Measurements from ENCODE around the gene SCUBE3. TPM values are rescaled to one million over a fixed set of nuclear protein-coding genes. Genes with fewer than 3 reads are reported as not detected.

Gene SCUBE3
- total RNA-seq, 2 donors from 2014 or later, result 0.20 to 0.74 TPM

GRCh38 chr6:35177157-35177556 is 36.6 kb upstream of the SCUBE3 start:
- H3K9me3 ChIP-seq, result no peaks in the 10 kb centered on the region
- no peak for DNase-seq
- intact Hi-C loops (cut with DNase I), result no loop called here
- H3K36me3 ChIP-seq, result no peaks in the 10 kb centered on the region
- H3K4me1 ChIP-seq, result peaks cover 6% of the 10 kb centered on the region
- no peak for TF ChIP-seq CTCF (IDR thresholded peaks at IDR 0.05)
- no peaks in the 10 kb centered on the region for H3K27me3 ChIP-seq
- H3K4me3 ChIP-seq, result no peak overlapping the region
- no peak overlapping the region for H3K27ac ChIP-seq
- no peak overlapping the region for H3K9ac ChIP-seq (ENCODE audit: low read depth in 2 of 2, low read length in 2 of 2)

GRCh38 chr6:35177596-35177995 is 36.2 kb upstream of the SCUBE3 start:
- no peak overlapping the region for H3K9ac ChIP-seq (ENCODE audit: low read depth in 2 of 2, low read length in 2 of 2)
- no peaks in the 10 kb centered on the region for H3K36me3 ChIP-seq
- H3K4me3 ChIP-seq, result no peak overlapping the region
- intact Hi-C loops (cut with DNase I), result no loop called here
- no peak overlapping the region for H3K27ac ChIP-seq
- no peak for DNase-seq
- H3K4me1 ChIP-seq, result peaks cover 7% of the 10 kb centered on the region
- no peak for TF ChIP-seq CTCF (IDR thresholded peaks at IDR 0.05)
- no peaks in the 10 kb centered on the region for H3K27me3 ChIP-seq
- H3K9me3 ChIP-seq, result no peaks in the 10 kb centered on the region

- H3K9ac ChIP-seq (ENCODE audit: low read depth in 2 of 2, low read length in 2 of 2), result no peak overlapping the region
- no peak for TF ChIP-seq CTCF (IDR thresholded peaks at IDR 0.05)
- no peak overlapping the region for H3K4me3 ChIP-seq
- no peak for DNase-seq
- H3K27ac ChIP-seq, result no peak overlapping the region
- no peaks in the 10 kb centered on the region for H3K36me3 ChIP-seq
- H3K27me3 ChIP-seq, result no peaks in the 10 kb centered on the region
- intact Hi-C loops (cut with DNase I), result no loop called here
- peaks cover 7% of the 10 kb centered on the region for H3K4me1 ChIP-seq
- no peaks in the 10 kb centered on the region for H3K9me3 ChIP-seq
Measured at GRCh38 chr6:35178012-35178411, 35.7 kb upstream of the SCUBE3 start.

- H3K4me1 ChIP-seq, result peaks cover 7% of the 10 kb centered on the region
- H3K27me3 ChIP-seq, result no peaks in the 10 kb centered on the region
- H3K4me3 ChIP-seq, result no peak overlapping the region
- no peak for TF ChIP-seq CTCF (IDR thresholded peaks at IDR 0.05)
- intact Hi-C loops (cut with DNase I), result no loop called here
- H3K9ac ChIP-seq (ENCODE audit: low read depth in 2 of 2, low read length in 2 of 2), result no peak overlapping the region
- H3K9me3 ChIP-seq, result no peaks in the 10 kb centered on the region
- no peak overlapping the region for H3K27ac ChIP-seq
- no peak for DNase-seq
- no peaks in the 10 kb centered on the region for H3K36me3 ChIP-seq
Measured at GRCh38 chr6:35178932-35179832, 34.6 kb upstream of the SCUBE3 start.

- Histone ChIP-seq H3K9me3 (no peaks in the 10 kb centered on the region), H3K9ac (ENCODE audit: low read depth in 2 of 2, low read length in 2 of 2) (no peak overlapping the region), H3K27ac (no peak overlapping the region), H3K36me3 (no peaks in the 10 kb centered on the region), H3K27me3 (no peaks in the 10 kb centered on the region), H3K4me3 (no peak overlapping the region), H3K4me1 (peaks cover 7% of the 10 kb centered on the region)
- no peak for DNase-seq
- no peak for TF ChIP-seq CTCF (IDR thresholded peaks at IDR 0.05)
- intact Hi-C loops (cut with DNase I), result no loop called here
Measured at GRCh38 chr6:35179901-35180535, 33.7 kb upstream of the SCUBE3 start.

All from colonic mucosa (tissue), 4 donors.